SK-N-SH (cell line): ENCODE results near the gene CALM1. TPM values are rescaled to one million over a fixed set of nuclear protein-coding genes. Genes with fewer than 3 reads are reported as not detected.

ENCODE experiments used
- CHD2 ChIP-seq: fragments of 150-350 bp; IDR thresholded peaks from 2 replicates; pipeline ENCODE4 v1.6.1; 2018; ENCODE audit warnings: low read length; ENCODE audit not compliant: partially characterized antibody
- ELF1 ChIP-seq: IDR thresholded peaks from 2 replicates; pipeline ENCODE4 v1.4.0; 2012
- FOSL2 ChIP-seq: IDR thresholded peaks from 2 replicates; pipeline ENCODE4 v1.4.0; 2012; ENCODE audit warnings: low read depth, mild to moderate bottlenecking, moderate library complexity, borderline replicate concordance
- FOXJ3 ChIP-seq: sonication (generic); formaldehyde crosslinking; IDR thresholded peaks from 2 replicates; pipeline ENCODE4 v1.5.1; 2020; ENCODE audit warnings: mild to moderate bottlenecking, missing genetic modification reagents
- FOXM1 ChIP-seq: IDR thresholded peaks from 2 replicates; pipeline ENCODE4 v1.4.0; 2012; ENCODE audit warnings: low read depth, mild to moderate bottlenecking
- GABPA ChIP-seq: IDR thresholded peaks from 2 replicates; pipeline ENCODE4 v1.4.0; 2012; ENCODE audit warnings: low read depth, mild to moderate bottlenecking
- GATA2 ChIP-seq: sonication (generic); formaldehyde crosslinking; IDR thresholded peaks from 2 replicates; pipeline ENCODE4 v1.5.0; 2020; ENCODE audit warnings: mild to moderate bottlenecking, missing genetic modification reagents
- JUND ChIP-seq: IDR thresholded peaks from 2 replicates; pipeline ENCODE4 v1.4.0; 2012
- MEF2A ChIP-seq: IDR thresholded peaks from 2 replicates; pipeline ENCODE4 v1.4.0; 2012; ENCODE audit warnings: low read depth, borderline replicate concordance
- MXI1 ChIP-seq: IDR thresholded peaks from 2 replicates; pipeline ENCODE4 v1.6.1; 2012; ENCODE audit warnings: mild to moderate bottlenecking, low read depth, low read length, improper control_type of control experiment
- NFIC ChIP-seq: IDR thresholded peaks from 2 replicates; pipeline ENCODE4 v1.4.0; 2012; ENCODE audit warnings: borderline replicate concordance
- POLR2AphosphoS5 ChIP-seq: IDR thresholded peaks from 2 replicates; pipeline ENCODE4 v1.6.1; 2012; ENCODE audit warnings: low read depth, low read length
- RCOR1 ChIP-seq: fragments of 150-350 bp; IDR thresholded peaks from 2 replicates; pipeline ENCODE4 v1.6.1; 2017; ENCODE audit warnings: antibody characterized with exemption, low read length
- REST ChIP-seq: IDR thresholded peaks from 2 replicates; pipeline ENCODE4 v1.6.1; 2012; ENCODE audit warnings: mild to moderate bottlenecking, low read depth, low read length, moderate library complexity
- RXRA ChIP-seq: IDR thresholded peaks from 2 replicates; pipeline ENCODE4 v1.4.0; 2012; ENCODE audit warnings: low read depth, mild to moderate bottlenecking, borderline replicate concordance
- SIN3A ChIP-seq: IDR thresholded peaks from 2 replicates; pipeline ENCODE4 v1.6.1; 2012; ENCODE audit warnings: low read depth, mild to moderate bottlenecking, low read length, moderate library complexity, borderline replicate concordance
- TAF1 ChIP-seq: IDR thresholded peaks from 2 replicates; pipeline ENCODE4 v1.6.1; 2012; ENCODE audit warnings: low read depth, mild to moderate bottlenecking, low read length, moderate library complexity, borderline replicate concordance
- TCF12 ChIP-seq: IDR thresholded peaks from 2 replicates; pipeline ENCODE4 v1.4.0; 2012
- TEAD4 ChIP-seq: IDR thresholded peaks from 2 replicates; pipeline ENCODE4 v1.4.0; 2012; ENCODE audit warnings: mild to moderate bottlenecking, borderline replicate concordance; ENCODE audit not compliant: insufficient read depth
- YY1 ChIP-seq: IDR thresholded peaks from 2 replicates; pipeline ENCODE4 v1.4.0; 2012; ENCODE audit warnings: low read depth, mild to moderate bottlenecking
- polyA plus RNA-seq, 3 experiments: library from polyadenylated mRNA; depleted of rRNA; stranded (reverse); fragments of >200 nt; gene quantifications; 2 replicates each; pipeline ENCODE4 v1.2.3, GENCODE V29; 2012
- TF ChIP-seq, protein P1 (sequence below): IDR thresholded peaks from 2 replicates; pipeline ENCODE4 v1.4.0; 2012; ENCODE audit warnings: low read depth, borderline replicate concordance
- TF ChIP-seq, protein P2 (sequence below): fragments of 150-350 bp; IDR thresholded peaks from 2 replicates; pipeline ENCODE4 v1.6.1; 2017; ENCODE audit warnings: antibody characterized with exemption, low read length, low read depth, borderline replicate concordance

CALM1 gene
- polyA plus RNA-seq, 1 of the 3 experiments (the other 2 are of a cell fraction): 299 TPM

GRCh38 chr14:90399541-90400444, 3.0 kb downstream of the CALM1 start (continued):
- TF ChIP-seq SIN3A (peak; percentile 81; the same call in 1 of the 2 replicates), ELF1 (no peak), RCOR1 (peak; percentile 79), POLR2AphosphoS5 (no peak), FOSL2 (no peak), NFIC (peak; percentile 48), FOXM1 (no peak), MXI1 (peak; percentile 87), GABPA (no peak), TAF1 (no peak), TEAD4 (no peak), JUND (no peak), TCF12 (peak; percentile 67), GATA2 (CRISPR knock-in tag) (peak; percentile 96), CHD2 (peak; percentile 77), FOXJ3 (CRISPR knock-in tag) (no peak), REST (peak; percentile 62), YY1 (peak; percentile 27; the same call in 1 of the 2 replicates), RXRA (no peak), MEF2A (no peak)
- TF ChIP-seq, protein P1, sequence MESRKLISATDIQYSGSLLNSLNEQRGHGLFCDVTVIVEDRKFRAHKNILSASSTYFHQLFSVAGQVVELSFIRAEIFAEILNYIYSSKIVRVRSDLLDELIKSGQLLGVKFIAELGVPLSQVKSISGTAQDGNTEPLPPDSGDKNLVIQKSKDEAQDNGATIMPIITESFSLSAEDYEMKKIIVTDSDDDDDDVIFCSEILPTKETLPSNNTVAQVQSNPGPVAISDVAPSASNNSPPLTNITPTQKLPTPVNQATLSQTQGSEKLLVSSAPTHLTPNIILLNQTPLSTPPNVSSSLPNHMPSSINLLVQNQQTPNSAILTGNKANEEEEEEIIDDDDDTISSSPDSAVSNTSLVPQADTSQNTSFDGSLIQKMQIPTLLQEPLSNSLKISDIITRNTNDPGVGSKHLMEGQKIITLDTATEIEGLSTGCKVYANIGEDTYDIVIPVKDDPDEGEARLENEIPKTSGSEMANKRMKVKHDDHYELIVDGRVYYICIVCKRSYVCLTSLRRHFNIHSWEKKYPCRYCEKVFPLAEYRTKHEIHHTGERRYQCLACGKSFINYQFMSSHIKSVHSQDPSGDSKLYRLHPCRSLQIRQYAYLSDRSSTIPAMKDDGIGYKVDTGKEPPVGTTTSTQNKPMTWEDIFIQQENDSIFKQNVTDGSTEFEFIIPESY: no peak
- TF ChIP-seq, protein P2, sequence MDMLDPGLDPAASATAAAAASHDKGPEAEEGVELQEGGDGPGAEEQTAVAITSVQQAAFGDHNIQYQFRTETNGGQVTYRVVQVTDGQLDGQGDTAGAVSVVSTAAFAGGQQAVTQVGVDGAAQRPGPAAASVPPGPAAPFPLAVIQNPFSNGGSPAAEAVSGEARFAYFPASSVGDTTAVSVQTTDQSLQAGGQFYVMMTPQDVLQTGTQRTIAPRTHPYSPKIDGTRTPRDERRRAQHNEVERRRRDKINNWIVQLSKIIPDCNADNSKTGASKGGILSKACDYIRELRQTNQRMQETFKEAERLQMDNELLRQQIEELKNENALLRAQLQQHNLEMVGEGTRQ: no peak
